Effector CD8-positive, alpha-beta T cell (primary cell): ENCODE results near the gene BTBD2.

ENCODE experiments used
- DNase-seq: peaks from one replicate; lab custom pipeline; 2025; lab: John Stamatoyannopoulos, UW

The BTBD2 gene

DNA sequence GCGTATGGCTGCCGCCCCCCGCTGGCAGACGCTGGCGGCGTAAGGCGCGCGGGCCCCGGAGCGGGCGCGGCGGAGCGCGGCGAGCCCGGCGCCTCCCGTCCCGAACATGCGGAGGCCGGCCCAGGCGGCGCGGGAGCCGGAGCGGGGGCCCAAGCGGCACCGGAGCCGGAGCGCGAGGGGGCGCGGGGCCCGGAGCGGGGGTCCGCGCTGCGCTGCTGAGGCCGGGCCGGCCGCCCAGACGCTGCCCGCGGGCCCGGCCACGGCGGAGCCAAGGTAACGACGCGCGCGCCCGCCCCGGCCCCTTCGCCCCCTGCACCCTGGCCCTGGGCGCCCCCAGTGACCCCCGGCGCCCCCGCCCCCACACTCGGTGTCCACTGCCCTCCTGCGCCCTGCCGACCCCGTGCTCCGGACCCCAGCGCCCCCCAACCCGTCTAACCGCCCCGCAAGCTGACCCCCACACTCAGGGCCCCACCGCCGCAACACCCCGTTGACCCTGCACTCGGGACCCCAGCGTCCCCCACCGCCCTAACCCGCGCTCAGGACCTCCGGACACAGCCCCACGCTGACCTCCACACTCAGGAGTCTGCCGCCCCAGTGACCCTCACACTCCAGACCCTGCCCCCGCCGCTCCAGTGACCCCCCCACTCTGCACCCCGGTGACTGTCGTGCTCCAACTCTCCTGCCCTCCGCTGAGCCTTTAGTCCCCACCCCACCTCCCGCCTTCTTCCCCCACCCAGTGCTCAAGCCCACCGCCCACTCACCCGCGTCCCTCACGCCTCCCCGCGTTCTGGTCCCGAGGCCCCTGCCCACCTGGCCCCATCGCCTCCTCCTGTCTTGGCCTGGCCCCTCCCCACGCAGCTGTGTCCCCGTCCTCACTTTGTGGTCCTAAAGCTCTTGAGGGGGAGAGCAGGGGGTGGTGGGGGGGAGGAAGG lies 74.1 kb downstream of the BTBD2 start, which contains the start of gene CSNK1G2:
TSS of gene CSNK1G2 (plus strand) at position 27 of the 932 bp plus-strand sequence. CDS start 28,601 bp downstream, outside the sequence.
- DNase-seq = no peak

DNA sequence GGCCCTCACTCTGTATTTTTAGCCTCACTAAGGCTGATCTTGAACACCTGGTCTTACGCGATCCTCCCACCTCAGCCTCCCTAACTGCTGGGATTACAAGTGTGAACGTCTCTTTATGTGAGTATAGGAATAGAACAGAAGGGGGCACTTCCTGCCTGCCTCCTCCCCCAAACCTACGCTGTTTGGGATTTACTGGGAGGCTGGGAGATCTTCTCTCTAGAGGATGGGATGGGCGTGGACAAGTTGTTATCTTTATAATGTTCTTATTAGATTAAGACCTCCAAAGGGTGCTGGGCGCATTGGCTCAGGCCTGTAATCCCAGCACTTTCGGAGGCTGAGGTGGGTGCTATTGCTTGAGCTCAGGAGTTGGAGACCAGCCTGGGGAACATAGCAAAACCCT lies 77.4 kb downstream of the BTBD2 start:
- DNase-seq = no peak

DNA sequence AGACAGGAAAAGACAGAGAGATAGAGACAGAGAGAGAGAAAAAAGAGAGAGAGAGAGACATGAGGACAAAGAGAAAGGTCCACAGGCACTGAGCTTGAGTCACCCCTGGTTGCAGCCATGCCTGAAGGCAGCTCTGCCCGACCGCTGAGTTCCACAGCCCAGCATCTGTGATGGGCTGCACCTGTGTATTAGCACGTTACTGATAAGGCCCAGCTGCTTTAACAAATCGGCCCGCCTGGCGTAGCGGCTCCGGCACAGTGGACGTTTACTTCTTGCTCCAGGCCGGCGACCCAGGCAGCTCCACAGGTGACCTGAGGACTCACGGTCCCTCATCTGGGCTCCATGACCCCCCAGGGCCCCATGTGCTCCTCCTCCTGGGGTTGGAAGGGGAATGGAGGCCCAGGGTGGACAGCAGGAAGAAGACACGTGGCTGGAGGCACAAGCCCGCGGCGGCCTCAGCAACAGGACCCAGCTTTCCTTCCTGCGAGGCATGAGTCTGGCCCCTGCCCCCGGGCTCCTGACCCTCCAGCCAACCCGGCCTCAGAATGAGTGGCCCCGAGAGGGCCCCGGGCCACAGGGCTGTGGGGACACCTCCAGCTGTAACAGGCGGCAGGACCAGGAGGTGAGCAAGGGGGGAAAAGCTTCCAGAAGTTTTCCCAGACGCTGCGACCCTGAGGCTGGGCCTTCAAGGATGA lies 78.5 kb downstream of the BTBD2 start:
- no peak for DNase-seq

DNA sequence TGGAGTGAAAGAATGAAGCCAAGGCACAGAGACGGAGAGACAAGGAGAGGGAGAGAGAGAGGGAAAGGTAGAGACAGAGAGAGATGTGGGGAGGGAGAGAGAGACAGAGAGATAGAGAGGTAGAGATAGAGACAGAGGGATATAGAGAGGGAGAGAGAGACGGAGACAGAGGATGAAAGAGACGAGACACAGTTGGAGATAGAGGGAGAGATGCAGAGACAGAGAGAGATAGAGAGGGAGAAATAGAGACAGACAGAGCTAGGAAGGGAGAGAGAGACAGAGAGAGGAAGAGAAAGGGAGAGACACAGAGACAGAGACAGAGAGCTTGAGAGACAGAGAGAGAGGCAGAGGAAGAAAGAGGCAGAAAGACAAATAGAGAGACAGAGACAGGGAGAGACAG lies 79.1 kb downstream of the BTBD2 start:
- DNase-seq = no peak

DNA sequence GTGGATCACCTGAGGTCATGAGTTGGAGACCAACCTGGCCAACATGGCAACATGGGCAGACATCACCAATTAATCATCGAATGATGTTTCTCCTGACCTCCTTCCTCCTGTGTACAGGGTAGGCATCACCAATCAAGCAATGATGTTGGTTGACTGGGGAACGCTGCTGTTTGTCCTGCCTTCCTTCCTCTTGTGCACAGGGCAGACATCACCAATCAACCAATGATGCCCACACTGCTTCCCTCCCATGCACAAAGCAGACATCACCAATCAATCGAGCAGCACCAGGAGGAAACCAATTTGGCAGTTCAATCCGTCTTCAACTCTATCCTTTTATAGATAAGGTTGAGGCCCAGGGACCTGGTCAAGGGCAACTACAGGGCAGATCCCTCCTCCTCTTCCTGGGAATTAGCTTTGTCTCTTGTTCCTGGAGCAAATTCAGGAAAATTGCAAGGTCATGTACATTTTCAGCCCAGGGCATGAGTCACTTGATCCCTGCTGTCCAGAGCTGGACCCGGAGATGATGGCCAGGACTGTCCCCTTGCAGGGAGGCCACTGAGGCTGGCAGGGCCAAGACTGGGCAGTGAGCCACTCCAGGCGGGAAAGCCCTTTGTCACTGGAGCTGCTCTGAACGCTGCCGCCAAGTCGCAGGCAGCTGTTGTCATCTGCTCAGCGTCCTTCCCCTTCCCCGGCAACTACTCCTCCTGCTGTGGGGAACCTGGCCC lies 79.9 kb downstream of the BTBD2 start:
- no peak for DNase-seq
